GM21526 (cell line): Measurements from ENCODE around the gene INTS1.

Source experiments
- ATAC-seq: cut with Tn5 transposase; IDR thresholded peaks from one replicate; pipeline ENCODE4 v1.9.1; 2021; ENCODE audit warnings: moderate library complexity; ENCODE audit not compliant: unreplicated experiment, low FRiP score

INTS1 gene

GRCh38 chr7:1493571-1493970 is 10.6 kb downstream of the INTS1 start:
- no peak for ATAC-seq

- ATAC-seq: no peak
Measured at GRCh38 chr7:1493129-1493528, 11.1 kb downstream of the INTS1 start.

- ATAC-seq: no peak
Measured at GRCh38 chr7:1492640-1493039, 11.5 kb downstream of the INTS1 start.

- ATAC-seq: no peak
Measured at GRCh38 chr7:1492221-1492620, 12.0 kb downstream of the INTS1 start.

- no peak for ATAC-seq
Measured at GRCh38 chr7:1490837-1491236, 13.4 kb downstream of the INTS1 start.

GRCh38 chr7:1489336-1489735 is 14.9 kb downstream of the INTS1 start:
- ATAC-seq: no peak

GRCh38 chr7:1488016-1488415 is 16.2 kb downstream of the INTS1 start:
- ATAC-seq: no peak

GRCh38 chr7:1487466-1487865 is 16.7 kb downstream of the INTS1 start:
- no peak for ATAC-seq

- no peak for ATAC-seq
Measured at GRCh38 chr7:1486571-1486970, 17.6 kb downstream of the INTS1 start.

GRCh38 chr7:1485156-1485555 is 19.0 kb downstream of the INTS1 start:
- no peak for ATAC-seq

GRCh38 chr7:1484569-1484968 is 19.6 kb downstream of the INTS1 start:
- ATAC-seq: no peak

GRCh38 chr7:1483536-1484505 is 20.4 kb downstream of the INTS1 start:
- no peak for ATAC-seq

- ATAC-seq: no peak
Measured at GRCh38 chr7:1483079-1483478, 21.1 kb downstream of the INTS1 start.

GRCh38 chr7:1481300-1481699 is 22.9 kb downstream of the INTS1 start:
- ATAC-seq: no peak

GRCh38 chr7:1480670-1481069 is 23.5 kb downstream of the INTS1 start:
- ATAC-seq: no peak

GRCh38 chr7:1479287-1479686 is 24.9 kb downstream of the INTS1 start:
- ATAC-seq: no peak

GRCh38 chr7:1478480-1478879 is 25.7 kb downstream of the INTS1 start:
- ATAC-seq: no peak

GRCh38 chr7:1476859-1477258 is 27.3 kb downstream of the INTS1 start:
- ATAC-seq: no peak

GRCh38 chr7:1475991-1476390 is 28.2 kb downstream of the INTS1 start:
- no peak for ATAC-seq

- ATAC-seq: no peak
Measured at GRCh38 chr7:1475393-1475792, 28.8 kb downstream of the INTS1 start.

- ATAC-seq: no peak
Measured at GRCh38 chr7:1474736-1475135, 29.5 kb downstream of the INTS1 start.

GRCh38 chr7:1473864-1474512 is 30.2 kb downstream of the INTS1 start:
- ATAC-seq: no peak
